Type B pancreatic cell (in vitro differentiated cells): ENCODE results near the gene CHID1. TPM values are rescaled to one million over a fixed set of nuclear protein-coding genes. Genes with fewer than 3 reads are reported as not detected.

Experiments used
- DNase-seq: peaks from one replicate; pipeline ENCODE4 v3.0.0; 2021; ENCODE audit warnings: mixed read lengths; ENCODE audit not compliant: unreplicated experiment; ENCODE audit errors: extremely low spot score
- H3K27ac Mint-ChIP-seq: 2 replicates; pipeline ENCODE4 v1.8.0; 2021; ENCODE audit warnings: mild to moderate bottlenecking, mixed read lengths
- H3K27me3 Mint-ChIP-seq: 2 replicates; pipeline ENCODE4 v1.8.0; 2021; ENCODE audit warnings: mixed read lengths
- H3K36me3 Mint-ChIP-seq: 2 replicates; pipeline ENCODE4 v1.8.0; 2021; ENCODE audit warnings: mixed read lengths
- H3K4me1 Mint-ChIP-seq: one replicate; pipeline ENCODE4 v1.8.0; 2021; ENCODE audit warnings: mixed read lengths; ENCODE audit not compliant: unreplicated experiment
- H3K4me3 Mint-ChIP-seq: 2 replicates; pipeline ENCODE4 v1.8.0; 2021; ENCODE audit warnings: mild to moderate bottlenecking, mixed read lengths
- H3K9me3 Mint-ChIP-seq: 2 replicates; pipeline ENCODE4 v1.8.0; 2021; ENCODE audit warnings: mixed read lengths
- CTCF ChIP-seq: fragments of 200-600 bp; sonication (generic); conservative IDR thresholded peaks from 2 replicates; pipeline ENCODE4 v1.5.0; 2021; ENCODE audit warnings: antibody characterized with exemption, mild to moderate bottlenecking
- total RNA-seq: library from RNA; stranded (reverse); gene quantifications from 2 replicates; pipeline ENCODE4 v1.2.1, GENCODE V29; 2021; ENCODE audit warnings: low replicate concordance

CHID1 gene
- total RNA-seq, 1 donor from 2014 or later = 98.9 TPM

GRCh38 chr11:899724-900123 is 10.9 kb downstream of the CHID1 start:
- Mint-ChIP-seq H3K4me1 (no peaks in the 10 kb centered on the region), H3K27ac (no peak overlapping the region), H3K9me3 (no peaks in the 10 kb centered on the region), H3K4me3 (no peak overlapping the region), H3K36me3 (peaks cover 10% of the 10 kb centered on the region), H3K27me3 (no peaks in the 10 kb centered on the region)
- TF ChIP-seq CTCF = no peak
- DNase-seq = no peak

- Mint-ChIP-seq H3K27ac (no peak overlapping the region), H3K4me3 (no peak overlapping the region), H3K27me3 (no peaks in the 10 kb centered on the region), H3K9me3 (no peaks in the 10 kb centered on the region), H3K36me3 (peaks cover 5% of the 10 kb centered on the region), H3K4me1 (no peaks in the 10 kb centered on the region)
- peak; percentile 22 for TF ChIP-seq CTCF
- DNase-seq = no peak
These were observed 11.9 kb downstream of the CHID1 start for GRCh38 chr11:898540-899190.

- H3K36me3 Mint-ChIP-seq = peaks cover 5% of the 10 kb centered on the region
- peak; percentile 48 for TF ChIP-seq CTCF
- no peaks in the 10 kb centered on the region for H3K9me3 Mint-ChIP-seq
- H3K27me3 Mint-ChIP-seq = no peaks in the 10 kb centered on the region
- no peak overlapping the region for H3K4me3 Mint-ChIP-seq
- no peak for DNase-seq
- H3K27ac Mint-ChIP-seq = no peak overlapping the region
- no peaks in the 10 kb centered on the region for H3K4me1 Mint-ChIP-seq
These were observed 12.5 kb downstream of the CHID1 start for GRCh38 chr11:898143-898511.

GRCh38 chr11:897253-898142 is 13.1 kb downstream of the CHID1 start:
- Mint-ChIP-seq H3K36me3 (peaks cover 5% of the 10 kb centered on the region), H3K4me3 (no peak overlapping the region), H3K27me3 (no peaks in the 10 kb centered on the region), H3K4me1 (no peaks in the 10 kb centered on the region), H3K27ac (no peak overlapping the region), H3K9me3 (no peaks in the 10 kb centered on the region)
- DNase-seq = no peak
- TF ChIP-seq CTCF = no peak

- Mint-ChIP-seq H3K27me3 (no peaks in the 10 kb centered on the region), H3K4me1 (no peaks in the 10 kb centered on the region), H3K36me3 (no peaks in the 10 kb centered on the region), H3K27ac (no peak overlapping the region), H3K4me3 (no peak overlapping the region), H3K9me3 (no peaks in the 10 kb centered on the region)
- DNase-seq = no peak
- TF ChIP-seq CTCF = no peak
These were observed 15.1 kb downstream of the CHID1 start for GRCh38 chr11:895331-896110.
